K562 (cell line): ENCODE results near the gene C1orf74. TPM values are rescaled to one million over a fixed set of nuclear protein-coding genes. Genes with fewer than 3 reads are reported as not detected.

Experiments
- ATAC-seq: fragments of 200-7000 bp; cut with Tn5 transposase; 3 replicates; pipeline ENCODE4 v1.9.1; 2020; ENCODE audit warnings: moderate library complexity
- BruUV-seq: library from RNA; stranded (reverse); fragments of 400-500 nt; replicated peaks from 2 replicates; lab custom pipeline; 2021; lab: Mats Ljungman, UMichigan
- CTCF ChIA-PET: fragments of 300-600 bp; formaldehyde crosslinking; extraction: SDS; loops from one replicate; lab custom pipeline; 2021; ENCODE audit warnings: low intra/inter-chr PET ratio; lab: Yijun Ruan, JAX
- POLR2A ChIA-PET: fragments of 300-600, 350-650 bp; sonication (Branson Sonifier 250); formaldehyde crosslinking; extraction: SDS; loops from one replicate; lab custom pipeline; 2021; ENCODE audit warnings: antibody characterized with exemption, inconsistent platforms; lab: Yijun Ruan, JAX
- DNase-seq, 4 experiments: peaks; one replicate each; pipeline versions ENCODE4 v3.0.0 to v3.0.0-alpha.2; 2011 to 2018; ENCODE audit warnings: low spot score in 3 of 4, mixed read lengths in 3 of 4; ENCODE audit errors: extremely low read depth in 1 of 4
- FAIRE-seq: peaks from 2 replicates; lab custom pipeline; 2011; peaks lifted over from hg19 to GRCh38; lab: Jason Lieb, UNC
- H2AFZ ChIP-seq: 2 replicates; pipeline ENCODE4 v1.6.0; 2011; ENCODE audit warnings: low read depth, low read length, control low read depth, inconsistent platforms
- H3K27ac ChIP-seq: fragments of 200-600 bp; 3 replicates; pipeline ENCODE4 v1.8.0; 2011; ENCODE audit warnings: low read depth, mild to moderate bottlenecking, control low read depth, inconsistent platforms, low read length, moderate library complexity, mixed read lengths; ENCODE audit errors: extremely low read depth
- H3K27me3 ChIP-seq, 2 experiments: fragments of 300-600 bp in 1 of 2; 2 replicates in 1 of 2; 3 replicates in 1 of 2; pipeline versions ENCODE4 v1.6.0 to v1.8.0; 2011; ENCODE audit warnings: inconsistent platforms in 2 of 2, low read length in 2 of 2, mild to moderate bottlenecking in 1 of 2, mixed read lengths in 1 of 2, moderate library complexity in 1 of 2; ENCODE audit not compliant: control insufficient read depth in 2 of 2, insufficient read depth in 2 of 2
- H3K36me3 ChIP-seq: fragments of 300-600 bp; 3 replicates; pipeline ENCODE4 v1.8.0; 2011; ENCODE audit warnings: mild to moderate bottlenecking, low read length, inconsistent platforms; ENCODE audit not compliant: control insufficient read depth, insufficient read depth
- H3K4me1 ChIP-seq, 2 experiments: fragments of 200-600 bp in 1 of 2; replicated peaks in 1 of 2; 2 replicates in 1 of 2; 3 replicates in 1 of 2; pipeline versions ENCODE4 v1.5.1 to v1.8.0; 2011; ENCODE audit warnings: inconsistent platforms in 2 of 2, low read length in 2 of 2, mild to moderate bottlenecking in 1 of 2, mixed read lengths in 1 of 2, moderate library complexity in 1 of 2; ENCODE audit not compliant: control insufficient read depth in 2 of 2, insufficient read depth in 2 of 2
- H3K4me2 ChIP-seq: 2 replicates; pipeline ENCODE4 v1.6.1; 2011; ENCODE audit warnings: low read length, control low read depth, inconsistent platforms, mixed read lengths; ENCODE audit not compliant: insufficient read depth
- H3K4me3 ChIP-seq: fragments of 200-600 bp; sonication (generic), shearing (Covaris generic); 2 replicates; pipeline ENCODE4 v1.5.1; 2016; ENCODE audit warnings: control low read depth, inconsistent platforms
- H3K79me2 ChIP-seq: fragments of 200-600 bp; 3 replicates; pipeline ENCODE4 v1.8.0; 2011; ENCODE audit warnings: low read length, inconsistent platforms; ENCODE audit not compliant: control insufficient read depth, insufficient read depth
- H3K9ac ChIP-seq, 2 experiments: 2 replicates each; pipeline versions ENCODE4 v1.6.0 to v1.6.1; 2011; ENCODE audit warnings: low read depth in 2 of 2, low read length in 2 of 2, control low read depth in 1 of 2, inconsistent platforms in 1 of 2, mild to moderate bottlenecking in 1 of 2, mixed read lengths in 1 of 2; ENCODE audit not compliant: insufficient read depth in 1 of 2
- H3K9me1 ChIP-seq: one replicate; pipeline ENCODE4 v1.6.0; 2011; ENCODE audit warnings: inconsistent platforms, mild to moderate bottlenecking, low read length, moderate library complexity; ENCODE audit not compliant: control insufficient read depth, insufficient read depth
- H3K9me3 ChIP-seq: replicated peaks from 2 replicates; pipeline ENCODE4 v1.5.1; 2011; ENCODE audit warnings: low read depth, low read length, inconsistent platforms; ENCODE audit not compliant: control insufficient read depth, insufficient read depth
- H4K20me1 ChIP-seq: replicated peaks from 2 replicates; pipeline ENCODE4 v1.6.1; 2011; ENCODE audit warnings: low read length, inconsistent platforms, mixed read lengths; ENCODE audit not compliant: control insufficient read depth, insufficient read depth
- ARID2 ChIP-seq: fragments of 450-650 bp; IDR thresholded peaks from 2 replicates; pipeline ENCODE4 v1.6.1; 2017; ENCODE audit warnings: antibody characterized with exemption, mild to moderate bottlenecking
- CBX1 ChIP-seq: sonication (generic); IDR thresholded peaks from 2 replicates; pipeline ENCODE4 v1.6.1; 2016; ENCODE audit warnings: antibody characterized with exemption, low read depth, mild to moderate bottlenecking
- CREB1 ChIP-seq, 2 experiments: sonication (generic) in 1 of 2; formaldehyde crosslinking in 1 of 2; IDR thresholded peaks; 2 replicates each; pipeline versions ENCODE4 v1.6.1 to v1.8.0; 2012 to 2022; ENCODE audit warnings: inconsistent platforms in 1 of 2, mild to moderate bottlenecking in 1 of 2, missing genetic modification reagents in 1 of 2, moderate library complexity in 1 of 2
- FOXA3 ChIP-seq, 2 experiments: fragments of 450-650 bp in 1 of 2; sonication (generic) in 1 of 2; formaldehyde crosslinking; IDR thresholded peaks in 1 of 2; conservative IDR thresholded peaks in 1 of 2; 2 replicates each; pipeline versions ENCODE4 v1.4.0 to v1.8.0; 2020 to 2022; ENCODE audit warnings: mild to moderate bottlenecking in 2 of 2, missing genetic modification reagents in 1 of 2
- SRSF9 ChIP-seq: fragments of 200-400 bp; formaldehyde crosslinking; IDR thresholded peaks from 2 replicates; pipeline ENCODE4 v1.6.1; 2017; ENCODE audit warnings: low read depth, low read length, borderline replicate concordance
- TBP ChIP-seq: optimal IDR thresholded peaks from 2 replicates; pipeline ENCODE3; 2011; ENCODE audit warnings: low read depth, low read length, improper control_type of control experiment
- ZNF408 ChIP-seq: fragments of 250-450 bp; sonication (Bioruptor Pico); IDR thresholded peaks from 2 replicates; pipeline ENCODE4 v1.4.0; 2020; ENCODE audit warnings: low read depth, mild to moderate bottlenecking, moderate library complexity
- in situ Hi-C: fragments of 300-500 bp; cut with MboI; formaldehyde crosslinking; loops from 4 replicates; pipeline ENCODE4 v1.15.0; 2018; ENCODE audit warnings: inconsistent platforms, mixed read lengths
- intact Hi-C: fragments of 100-400 bp; cut with micrococcal nuclease; formaldehyde crosslinking; loops from 2 replicates; pipeline ENCODE4 v1.14.2; 2022
- polyA plus RNA-seq, 8 experiments: library from polyadenylated mRNA; depleted of rRNA in 4 of 8; stranded (reverse) in 5 of 8; unstranded in 3 of 8; fragments of >200 nt; fragmentation: Nextera tagmentation in 2 of 8; fragmentation: Illumina TruSeq in 1 of 8; extraction: Ambion mirVana in 2 of 8; extraction: Trizol in 1 of 8; gene quantifications; 2 replicates each; pipeline versions ENCODE4 v1.2.1 to v1.2.3, GENCODE V29; 2011 to 2014; ENCODE audit warnings: inconsistent platforms in 1 of 8, missing spikeins in 1 of 8
- total RNA-seq, 7 experiments: library from RNA; depleted of rRNA in 6 of 7; stranded (reverse); fragments of >200 nt in 6 of 7; fragmentation: Illumina TruSeq in 2 of 7; extraction: Trizol in 2 of 7; gene quantifications; 2 replicates each; pipeline versions ENCODE4 v1.2.1 to v1.2.3, GENCODE V29; 2011 to 2021; ENCODE audit warnings: low replicate concordance in 1 of 7
- TF ChIP-seq, protein P1 (sequence below): sonication (generic); formaldehyde crosslinking; IDR thresholded peaks from 2 replicates; pipeline ENCODE4 v1.8.0; 2022; ENCODE audit warnings: mild to moderate bottlenecking, missing genetic modification reagents
- TF ChIP-seq, protein P2 (sequence below): sonication (generic); formaldehyde crosslinking; IDR thresholded peaks from 2 replicates; pipeline ENCODE4 v1.8.0; 2022; ENCODE audit warnings: mild to moderate bottlenecking, missing genetic modification reagents
- TF ChIP-seq, protein P3 (sequence below): fragments of 450-650 bp; IDR thresholded peaks from 2 replicates; pipeline ENCODE4 v1.6.1; 2016; ENCODE audit warnings: mild to moderate bottlenecking

The C1orf74 gene
- total and polyA plus RNA-seq, 9 of the 15 experiments (the other 6 are each of a cell fraction or from before 2014, with no cell fraction given), result 4.0 to 7.6 (median 5.7) TPM

DNA sequence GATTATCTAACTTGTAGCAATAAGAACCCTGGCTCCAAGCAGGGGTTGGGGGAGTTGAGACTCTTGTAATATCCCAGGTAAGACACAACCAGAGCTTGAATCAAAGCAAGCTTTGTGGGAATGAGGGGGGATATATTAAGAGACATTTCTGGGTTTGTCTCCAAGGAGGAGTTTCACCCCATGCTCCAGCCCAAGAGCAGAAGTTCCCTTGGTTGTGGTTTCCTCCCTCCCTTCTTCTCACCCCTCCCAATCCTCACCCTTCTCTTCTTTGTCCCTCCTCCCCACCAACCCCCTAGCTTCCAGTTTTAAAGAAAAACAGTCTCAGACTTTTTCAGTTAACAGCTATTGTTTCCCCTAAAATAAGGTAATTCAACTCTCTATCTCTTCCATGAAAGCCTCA is 16.7 kb downstream of the C1orf74 start (continued):
- TF ChIP-seq CREB1 (IDR thresholded peaks at IDR 0.05) (no peak), CREB1 (CRISPR knock-in tag; IDR thresholded peaks at IDR 0.05) (no peak), ZNF408 (CRISPR knock-in tag) (no peak), SRSF9 (no peak), TBP (no peak), ARID2 (no peak)
- TF ChIP-seq, protein P1, sequence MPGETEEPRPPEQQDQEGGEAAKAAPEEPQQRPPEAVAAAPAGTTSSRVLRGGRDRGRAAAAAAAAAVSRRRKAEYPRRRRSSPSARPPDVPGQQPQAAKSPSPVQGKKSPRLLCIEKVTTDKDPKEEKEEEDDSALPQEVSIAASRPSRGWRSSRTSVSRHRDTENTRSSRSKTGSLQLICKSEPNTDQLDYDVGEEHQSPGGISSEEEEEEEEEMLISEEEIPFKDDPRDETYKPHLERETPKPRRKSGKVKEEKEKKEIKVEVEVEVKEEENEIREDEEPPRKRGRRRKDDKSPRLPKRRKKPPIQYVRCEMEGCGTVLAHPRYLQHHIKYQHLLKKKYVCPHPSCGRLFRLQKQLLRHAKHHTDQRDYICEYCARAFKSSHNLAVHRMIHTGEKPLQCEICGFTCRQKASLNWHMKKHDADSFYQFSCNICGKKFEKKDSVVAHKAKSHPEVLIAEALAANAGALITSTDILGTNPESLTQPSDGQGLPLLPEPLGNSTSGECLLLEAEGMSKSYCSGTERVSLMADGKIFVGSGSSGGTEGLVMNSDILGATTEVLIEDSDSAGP (CRISPR knock-in tag), result no peak
- TF ChIP-seq, protein P2, sequence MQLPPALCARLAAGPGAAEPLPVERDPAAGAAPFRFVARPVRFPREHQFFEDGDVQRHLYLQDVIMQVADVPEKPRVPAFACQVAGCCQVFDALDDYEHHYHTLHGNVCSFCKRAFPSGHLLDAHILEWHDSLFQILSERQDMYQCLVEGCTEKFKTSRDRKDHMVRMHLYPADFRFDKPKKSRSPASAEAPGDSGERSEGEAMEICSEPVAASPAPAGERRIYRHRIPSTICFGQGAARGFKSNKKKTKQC (CRISPR knock-in tag), result no peak

DNA sequence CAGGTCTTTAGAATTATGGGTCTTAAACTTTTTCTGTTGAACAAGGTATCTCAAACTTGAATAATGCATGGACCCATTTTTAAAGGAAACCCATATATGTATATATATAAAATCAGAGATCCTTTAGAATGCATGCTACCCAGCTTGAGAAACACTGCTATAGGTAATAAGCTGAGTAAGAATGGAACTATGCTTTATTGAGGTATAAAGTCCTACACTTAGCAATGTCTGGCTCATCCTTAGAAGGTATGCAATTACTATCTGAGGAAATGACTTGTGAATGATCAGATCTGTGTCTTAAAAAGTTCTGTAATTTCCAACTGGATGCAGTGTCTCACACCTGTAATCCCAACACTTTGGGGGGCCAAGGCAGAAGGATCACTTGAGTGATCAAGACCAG is 17.3 kb downstream of the C1orf74 start:
- ATAC-seq, result no peak
- Histone ChIP-seq H3K9me1 (no peaks in the 10 kb centered on the region), H3K79me2 (no peaks in the 10 kb centered on the region), H3K4me3 (no peak overlapping the region), H3K27me3 (peaks cover 8 to 27% of the 10 kb centered on the region in 2 experiments; a peak in 4 of 5 replicates), H3K4me1 (no peaks in the 10 kb centered on the region; a peak in 2 of 5 replicates), H3K4me2 (no peak overlapping the region), H4K20me1 (no peaks in the 10 kb centered on the region), H2AFZ (no peak overlapping the region), H3K27ac (no peak overlapping the region), H3K9ac (no peak overlapping the region), H3K36me3 (no peaks in the 10 kb centered on the region), H3K9me3 (no peaks in the 10 kb centered on the region; the same call in 1 of the 2 replicates)
- TF ChIP-seq, protein P3, sequence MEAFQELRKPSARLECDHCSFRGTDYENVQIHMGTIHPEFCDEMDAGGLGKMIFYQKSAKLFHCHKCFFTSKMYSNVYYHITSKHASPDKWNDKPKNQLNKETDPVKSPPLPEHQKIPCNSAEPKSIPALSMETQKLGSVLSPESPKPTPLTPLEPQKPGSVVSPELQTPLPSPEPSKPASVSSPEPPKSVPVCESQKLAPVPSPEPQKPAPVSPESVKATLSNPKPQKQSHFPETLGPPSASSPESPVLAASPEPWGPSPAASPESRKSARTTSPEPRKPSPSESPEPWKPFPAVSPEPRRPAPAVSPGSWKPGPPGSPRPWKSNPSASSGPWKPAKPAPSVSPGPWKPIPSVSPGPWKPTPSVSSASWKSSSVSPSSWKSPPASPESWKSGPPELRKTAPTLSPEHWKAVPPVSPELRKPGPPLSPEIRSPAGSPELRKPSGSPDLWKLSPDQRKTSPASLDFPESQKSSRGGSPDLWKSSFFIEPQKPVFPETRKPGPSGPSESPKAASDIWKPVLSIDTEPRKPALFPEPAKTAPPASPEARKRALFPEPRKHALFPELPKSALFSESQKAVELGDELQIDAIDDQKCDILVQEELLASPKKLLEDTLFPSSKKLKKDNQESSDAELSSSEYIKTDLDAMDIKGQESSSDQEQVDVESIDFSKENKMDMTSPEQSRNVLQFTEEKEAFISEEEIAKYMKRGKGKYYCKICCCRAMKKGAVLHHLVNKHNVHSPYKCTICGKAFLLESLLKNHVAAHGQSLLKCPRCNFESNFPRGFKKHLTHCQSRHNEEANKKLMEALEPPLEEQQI, result no peak
- no peak for TF ChIP-seq FOXA3 (CRISPR knock-in tag; conservative IDR thresholded peaks at IDR 0.05 in 1 of 2, IDR thresholded peaks at IDR 0.05 in 1 of 2)
- no peak for TF ChIP-seq CBX1
- intact Hi-C loops, result no loop called here
- BruUV-seq, result no TSS peak
- no peak for DNase-seq
- FAIRE-seq, result no peak
- ChIA-PET CTCF (no interaction called here), POLR2A (interaction anchor here (0.8 to 1.9 kb wide), 2 partner anchors 7 to 50 kb away, joined by 3 to 5 read pairs; no protein-coding TSS in a partner anchor)
- in situ Hi-C loops, result no loop called here
